ENCODE measurements around the gene YAP1. TPM values are rescaled to one million over a fixed set of nuclear protein-coding genes. Genes with fewer than 3 reads are reported as not detected.

Gene YAP1
- total RNA-seq, 4 donors from 2014 or later, result 130 to 203 (median 200) TPM

GRCh38 chr11:102097186-102097585 lies 13.1 kb upstream of the YAP1 start:
- Histone ChIP-seq H3K27me3 (no peaks in the 10 kb centered on the region), H3K27ac (no peak overlapping the region), H3K9me3 (no peaks in the 10 kb centered on the region), H3K36me3 (no peaks in the 10 kb centered on the region), H3K4me3 (no peak overlapping the region), H3K4me1 (no peaks in the 10 kb centered on the region)
- WGBS, 2 donors, result 74 to 88% methylated on average over 1 of the region's 1 CpG
- no peak for DNase-seq (ENCODE audit: low spot score in 2 of 2)
- no peak for TF ChIP-seq EP300 (IDR thresholded peaks at IDR 0.05)
- no peak for TF ChIP-seq CTCF (IDR thresholded peaks at IDR 0.05)
- no peak for TF ChIP-seq POLR2A (IDR thresholded peaks at IDR 0.05)

- no peak overlapping the region for H3K4me3 ChIP-seq
- H3K9me3 ChIP-seq, result no peaks in the 10 kb centered on the region
- H3K4me1 ChIP-seq, result no peaks in the 10 kb centered on the region
- no peaks in the 10 kb centered on the region for H3K27me3 ChIP-seq
- no peaks in the 10 kb centered on the region for H3K36me3 ChIP-seq
- no peak for TF ChIP-seq CTCF (IDR thresholded peaks at IDR 0.05)
- H3K27ac ChIP-seq, result no peak overlapping the region
- no peak for DNase-seq (ENCODE audit: low spot score in 2 of 2)
- WGBS, 2 donors, result 70 to 76% methylated on average over 2 of the region's 2 CpGs
Observed at GRCh38 chr11:102099755-102100154, 10.5 kb upstream of the YAP1 start.

- no peak for TF ChIP-seq EP300 (IDR thresholded peaks at IDR 0.05)
- TF ChIP-seq POLR2A (IDR thresholded peaks at IDR 0.05), result no peak
- TF ChIP-seq CTCF (IDR thresholded peaks at IDR 0.05), result no peak
- Histone ChIP-seq H3K9me3 (no peaks in the 10 kb centered on the region), H3K27me3 (no peaks in the 10 kb centered on the region), H3K27ac (peak overlapping the region in 2 of 4 donors; percentile 95 to 98), H3K36me3 (no peaks in the 10 kb centered on the region), H3K4me3 (no peak overlapping the region), H3K4me1 (peaks cover 0 to 24% (median 2%) of the 10 kb centered on the region in 4 donors)
- WGBS, 2 donors, result 55 to 63% methylated on average over 3 of the region's 3 CpGs
- DNase-seq (ENCODE audit: low spot score in 2 of 2), result no peak
Observed at GRCh38 chr11:102108734-102109440, 1.4 kb upstream of the YAP1 start.

GRCh38 chr11:102110761-102111010 lies 439 bp downstream of the YAP1 start:
- H3K4me1 ChIP-seq, result peaks cover 0 to 42% (median 14%) of the 10 kb centered on the region in 4 donors
- peak overlapping the region; percentile 68 to 82 (median 80) for H3K4me3 ChIP-seq
- no peaks in the 10 kb centered on the region for H3K9me3 ChIP-seq
- H3K36me3 ChIP-seq, result no peaks in the 10 kb centered on the region
- H3K27ac ChIP-seq, result peak overlapping the region; percentile 92 to 98 (median 94)
- 3% methylated on average over 7 of the region's 31 CpGs; no CpG with 5 or more reads in 1 of the 2 donors for WGBS, 2 donors
- no peaks in the 10 kb centered on the region for H3K27me3 ChIP-seq
- TF ChIP-seq EP300 (IDR thresholded peaks at IDR 0.05) (no peak), CTCF (IDR thresholded peaks at IDR 0.05) (no peak)
- no peak for DNase-seq (ENCODE audit: low spot score in 2 of 2)

GRCh38 chr11:102111011-102111786 lies 952 bp downstream of the YAP1 start:
- TF ChIP-seq EP300 (IDR thresholded peaks at IDR 0.05), result peak in 1 of 2 donors; percentile 10
- no peak for TF ChIP-seq POLR2A (IDR thresholded peaks at IDR 0.05)
- peak in 1 of 5 experiments; percentile 12 for TF ChIP-seq CTCF (IDR thresholded peaks at IDR 0.05)
- H3K9me3 ChIP-seq, result no peaks in the 10 kb centered on the region
- peaks cover 0 to 47% (median 17%) of the 10 kb centered on the region in 4 donors for H3K4me1 ChIP-seq
- peak overlapping the region; percentile 68 to 82 (median 80) for H3K4me3 ChIP-seq
- H3K27ac ChIP-seq, result peak overlapping the region; percentile 92 to 98 (median 94)
- no peaks in the 10 kb centered on the region for H3K27me3 ChIP-seq
- WGBS, 2 donors, result 0% methylated on average over 27 to 41 of the region's 61 CpGs
- DNase-seq (ENCODE audit: low spot score in 2 of 2), result peak; percentile 40 to 69
- no peaks in the 10 kb centered on the region for H3K36me3 ChIP-seq
